NCI-H69 (cell line): ENCODE data around the gene GPC1.
"Not testable (repeated sequence)": the region's sequence is repeated elsewhere in the genome, so short reads cannot be mapped to it uniquely, and the experiment has no call there.

Source experiments
- DNase-seq: peaks from one replicate; lab custom pipeline; 2025; lab: John Stamatoyannopoulos, UW

The GPC1 gene, protein sequence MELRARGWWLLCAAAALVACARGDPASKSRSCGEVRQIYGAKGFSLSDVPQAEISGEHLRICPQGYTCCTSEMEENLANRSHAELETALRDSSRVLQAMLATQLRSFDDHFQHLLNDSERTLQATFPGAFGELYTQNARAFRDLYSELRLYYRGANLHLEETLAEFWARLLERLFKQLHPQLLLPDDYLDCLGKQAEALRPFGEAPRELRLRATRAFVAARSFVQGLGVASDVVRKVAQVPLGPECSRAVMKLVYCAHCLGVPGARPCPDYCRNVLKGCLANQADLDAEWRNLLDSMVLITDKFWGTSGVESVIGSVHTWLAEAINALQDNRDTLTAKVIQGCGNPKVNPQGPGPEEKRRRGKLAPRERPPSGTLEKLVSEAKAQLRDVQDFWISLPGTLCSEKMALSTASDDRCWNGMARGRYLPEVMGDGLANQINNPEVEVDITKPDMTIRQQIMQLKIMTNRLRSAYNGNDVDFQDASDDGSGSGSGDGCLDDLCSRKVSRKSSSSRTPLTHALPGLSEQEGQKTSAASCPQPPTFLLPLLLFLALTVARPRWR

DNA sequence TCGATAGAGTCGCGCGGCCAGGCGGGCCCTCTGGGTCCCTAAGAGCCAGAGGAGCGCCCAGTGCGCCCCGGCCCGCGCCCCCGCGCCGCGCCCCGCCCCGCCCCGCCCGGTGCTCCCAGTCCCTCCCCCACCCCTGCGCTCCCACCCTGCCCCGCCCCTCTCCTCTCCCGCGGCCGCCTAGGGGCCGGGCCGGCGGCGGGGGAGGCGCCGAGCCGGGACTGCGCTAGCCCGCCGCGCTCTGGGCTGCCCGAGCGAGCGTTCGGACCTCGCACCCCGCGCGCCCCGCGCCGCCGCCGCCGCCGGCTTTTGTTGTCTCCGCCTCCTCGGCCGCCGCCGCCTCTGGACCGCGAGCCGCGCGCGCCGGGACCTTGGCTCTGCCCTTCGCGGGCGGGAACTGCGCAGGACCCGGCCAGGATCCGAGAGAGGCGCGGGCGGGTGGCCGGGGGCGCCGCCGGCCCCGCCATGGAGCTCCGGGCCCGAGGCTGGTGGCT is at the start of gene GPC1:
Gene GPC1 (plus strand): TSS at position 207 of the 491 bp plus-strand sequence. CDS start 256 bp downstream, at position 463.
- peak; percentile 82 for DNase-seq

DNA sequence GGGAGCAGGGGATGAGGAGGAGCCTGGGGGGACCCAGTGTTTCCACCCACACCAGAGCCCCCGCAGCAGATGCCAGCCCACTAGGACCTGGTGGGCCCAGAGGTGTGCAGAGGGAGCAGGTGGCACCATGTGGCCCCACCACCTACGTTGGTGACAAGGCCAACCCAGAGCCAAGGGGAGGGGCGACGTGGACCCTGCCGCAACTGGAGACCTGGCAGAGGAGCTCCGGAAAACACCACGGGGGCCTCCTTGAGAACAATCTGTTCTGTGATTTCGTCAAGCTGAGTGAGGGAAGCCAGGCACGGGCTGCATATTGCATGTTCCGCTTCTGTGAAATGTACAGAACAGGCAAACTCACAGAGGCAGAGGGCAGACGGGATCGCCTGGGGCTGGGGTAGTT is 49.1 kb upstream of the GPC1 start:
- DNase-seq = no peak

- DNase-seq = not testable (repeated sequence)
These were observed 48.7 kb upstream of the GPC1 start for GRCh38 chr2:240386743-240387142.

DNA sequence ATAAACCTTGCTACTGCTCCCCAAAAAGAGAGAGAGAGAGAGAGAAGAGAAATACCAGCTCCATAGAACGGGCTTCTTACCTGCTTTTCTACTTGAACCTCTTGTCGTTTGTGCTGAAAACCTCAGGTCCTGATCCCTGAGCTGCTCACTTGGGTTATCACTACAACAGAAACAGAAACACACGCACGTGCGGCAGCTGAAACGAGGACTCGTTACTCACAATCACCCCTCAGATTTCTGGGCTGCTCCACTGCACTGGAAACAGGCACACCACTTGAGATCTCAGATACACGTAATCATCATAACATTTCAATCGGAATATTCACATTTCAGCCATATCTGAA is 48.2 kb upstream of the GPC1 start:
- DNase-seq = no peak

DNA sequence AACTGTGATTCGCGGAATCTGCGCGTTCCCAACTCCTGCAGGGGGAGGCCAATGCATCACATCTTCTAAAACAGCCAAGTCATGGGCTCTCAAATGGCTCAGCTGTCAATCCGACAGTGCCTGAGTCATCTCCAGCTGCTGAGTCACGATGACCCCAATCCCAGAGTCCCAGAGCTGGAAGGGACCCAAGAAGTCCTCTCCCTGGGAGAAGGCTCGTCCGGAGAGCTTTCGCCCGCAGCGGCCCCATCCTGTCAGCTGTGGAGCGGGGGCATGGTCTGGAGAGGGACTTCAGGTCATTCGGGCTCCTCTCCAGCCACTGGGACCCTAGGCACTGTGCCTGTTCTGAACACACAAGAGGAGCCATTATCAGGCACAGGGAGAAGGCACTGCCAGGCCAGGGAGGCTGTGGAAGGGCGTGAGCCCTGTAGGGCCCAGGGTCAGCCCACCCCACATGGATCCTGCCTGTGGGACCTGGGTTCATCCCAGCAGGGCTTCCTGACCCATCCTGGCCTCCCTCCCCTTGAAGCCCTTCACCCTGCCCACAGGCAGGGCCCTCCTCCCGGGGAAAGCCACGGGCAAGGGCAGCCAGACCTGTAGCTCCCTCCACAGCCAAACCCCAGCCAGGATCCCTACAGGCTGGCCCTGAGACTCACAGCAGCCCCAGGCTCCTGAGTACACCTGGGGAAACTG is 47.6 kb upstream of the GPC1 start:
- DNase-seq = no peak

DNA sequence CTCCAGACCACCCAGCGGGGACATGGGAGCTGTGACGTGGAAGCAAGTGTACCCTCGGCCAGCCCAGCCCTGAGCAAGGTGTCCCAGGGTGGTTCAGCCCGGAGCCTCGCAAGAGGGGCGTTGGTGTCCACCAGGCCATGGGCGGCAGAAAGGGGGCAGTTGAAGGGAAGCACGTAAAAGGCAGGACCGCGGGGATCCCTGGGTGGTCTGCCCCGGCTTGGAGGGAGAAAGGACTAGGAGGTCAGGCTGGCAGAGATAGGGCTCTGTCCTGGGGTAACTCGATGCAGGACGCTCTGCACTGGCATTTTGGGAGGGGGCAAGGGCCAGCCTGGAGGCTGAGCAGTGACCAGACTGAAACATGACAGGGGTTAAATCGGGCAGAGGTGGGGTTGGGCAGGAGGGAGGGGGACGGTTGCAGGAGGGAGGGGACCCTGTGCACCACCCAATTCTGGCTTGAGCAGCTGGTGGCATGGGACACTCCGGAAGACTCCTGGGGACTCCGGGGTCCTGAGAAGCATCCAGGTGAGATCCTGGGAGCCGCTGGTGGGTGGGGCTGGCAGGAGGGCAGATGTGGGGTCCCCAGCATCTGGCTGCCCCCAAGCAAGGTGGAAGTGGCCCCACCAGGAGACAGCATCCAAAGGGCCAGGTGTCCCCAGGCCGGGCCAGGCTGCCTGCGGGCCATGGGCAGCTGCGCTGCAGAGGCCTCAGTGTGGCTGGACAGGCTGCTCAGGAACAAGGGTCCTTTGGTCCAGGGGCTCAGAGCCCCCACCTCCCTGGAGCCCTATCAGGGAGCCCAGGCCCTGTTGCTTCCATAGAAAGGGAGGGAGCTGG is 46.8 kb upstream of the GPC1 start:
- DNase-seq = no peak

- DNase-seq = no peak
These were observed 46.1 kb upstream of the GPC1 start for GRCh38 chr2:240389302-240389805.

DNA sequence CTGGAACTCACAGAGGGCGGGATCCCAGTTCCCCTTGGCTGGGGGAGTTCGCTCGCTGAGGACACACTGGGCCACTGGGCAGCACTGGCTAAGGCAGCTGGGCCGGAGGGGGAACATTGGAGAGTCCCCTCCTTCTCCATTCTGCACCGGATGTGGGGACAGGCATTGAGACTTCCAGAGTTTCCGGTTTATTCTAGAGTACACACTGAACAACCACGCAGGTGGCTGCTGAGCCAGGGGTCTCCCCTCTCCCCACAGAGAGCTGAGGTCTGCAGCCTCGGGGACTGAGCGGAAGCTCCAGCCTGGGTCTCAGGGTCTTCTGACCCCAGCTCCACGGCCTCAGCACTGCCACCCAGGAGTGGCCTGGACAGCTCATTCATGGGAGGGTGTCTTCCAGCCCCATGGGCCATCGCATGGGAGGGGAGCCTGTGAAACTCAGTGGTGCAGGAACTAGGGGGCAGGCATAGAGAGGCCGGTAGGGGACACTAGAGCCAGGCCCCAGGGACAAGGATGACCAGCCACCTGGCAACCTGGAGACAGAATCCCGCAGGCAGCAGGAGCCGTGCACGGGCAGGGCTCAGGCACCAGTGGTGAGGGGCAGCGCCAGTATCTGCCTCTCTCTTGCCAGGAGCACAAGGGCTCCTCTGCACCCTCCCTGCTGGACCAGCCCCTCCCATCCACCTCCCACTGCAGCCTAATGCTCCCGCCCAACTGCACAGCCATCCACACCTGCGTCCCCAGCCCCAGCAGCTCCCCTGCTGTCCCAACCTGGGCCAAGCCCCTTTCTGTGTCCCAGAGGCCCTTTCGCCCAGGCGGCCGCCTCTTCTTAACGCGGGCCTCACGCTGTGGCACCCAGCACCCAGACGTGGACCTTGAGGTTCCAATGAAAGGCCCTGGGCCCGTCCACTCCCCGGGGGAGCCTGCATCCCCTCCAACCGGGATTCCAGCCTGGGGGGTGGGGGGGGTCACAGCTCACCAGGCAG is 45.1 kb upstream of the GPC1 start:
- peak; percentile 49 for DNase-seq

GRCh38 chr2:240391111-240392051 is 44.1 kb upstream of the GPC1 start:
- no peak for DNase-seq

DNA sequence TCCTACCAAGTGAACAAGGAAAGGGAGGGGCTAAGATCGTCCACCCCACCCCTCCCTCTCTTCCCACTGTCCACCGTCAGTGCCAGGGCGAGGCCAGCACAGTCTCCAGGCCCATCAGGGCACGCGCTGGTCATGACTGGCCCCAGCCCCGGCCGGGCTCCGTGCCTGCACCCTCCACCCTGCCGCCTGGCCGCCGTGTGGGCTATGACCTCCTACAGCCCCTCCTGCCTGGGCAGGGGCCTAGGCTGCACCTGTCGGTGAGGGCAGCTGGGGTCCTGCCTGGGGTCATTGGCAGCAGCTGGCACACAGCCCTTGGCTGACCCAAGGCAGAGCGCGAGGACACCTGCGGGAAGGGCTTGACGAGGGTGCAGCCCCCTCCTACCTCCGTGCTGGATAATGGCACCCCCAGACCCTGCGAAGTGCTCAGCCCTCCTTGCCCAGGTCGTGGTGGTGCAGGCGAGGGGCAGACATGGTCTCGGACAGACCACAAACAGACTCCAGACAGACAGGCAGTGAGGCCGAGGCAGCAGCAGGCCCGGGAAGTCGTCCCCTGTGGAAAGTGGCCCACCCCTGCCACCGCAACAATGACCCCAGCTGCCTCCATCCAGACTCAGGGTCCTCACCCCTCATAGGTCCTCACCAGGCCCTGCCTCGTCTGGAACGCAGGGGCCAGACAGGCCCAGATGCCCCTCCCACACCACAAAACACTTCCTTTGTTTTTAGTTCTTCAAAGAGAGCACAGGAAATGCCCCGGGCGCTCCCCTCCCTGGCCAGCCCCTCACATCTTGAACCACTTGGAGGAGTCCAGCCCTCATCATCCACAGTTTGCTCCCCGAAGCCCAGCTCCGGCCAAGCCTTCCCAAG is 43.1 kb upstream of the GPC1 start:
- no peak for DNase-seq

DNA sequence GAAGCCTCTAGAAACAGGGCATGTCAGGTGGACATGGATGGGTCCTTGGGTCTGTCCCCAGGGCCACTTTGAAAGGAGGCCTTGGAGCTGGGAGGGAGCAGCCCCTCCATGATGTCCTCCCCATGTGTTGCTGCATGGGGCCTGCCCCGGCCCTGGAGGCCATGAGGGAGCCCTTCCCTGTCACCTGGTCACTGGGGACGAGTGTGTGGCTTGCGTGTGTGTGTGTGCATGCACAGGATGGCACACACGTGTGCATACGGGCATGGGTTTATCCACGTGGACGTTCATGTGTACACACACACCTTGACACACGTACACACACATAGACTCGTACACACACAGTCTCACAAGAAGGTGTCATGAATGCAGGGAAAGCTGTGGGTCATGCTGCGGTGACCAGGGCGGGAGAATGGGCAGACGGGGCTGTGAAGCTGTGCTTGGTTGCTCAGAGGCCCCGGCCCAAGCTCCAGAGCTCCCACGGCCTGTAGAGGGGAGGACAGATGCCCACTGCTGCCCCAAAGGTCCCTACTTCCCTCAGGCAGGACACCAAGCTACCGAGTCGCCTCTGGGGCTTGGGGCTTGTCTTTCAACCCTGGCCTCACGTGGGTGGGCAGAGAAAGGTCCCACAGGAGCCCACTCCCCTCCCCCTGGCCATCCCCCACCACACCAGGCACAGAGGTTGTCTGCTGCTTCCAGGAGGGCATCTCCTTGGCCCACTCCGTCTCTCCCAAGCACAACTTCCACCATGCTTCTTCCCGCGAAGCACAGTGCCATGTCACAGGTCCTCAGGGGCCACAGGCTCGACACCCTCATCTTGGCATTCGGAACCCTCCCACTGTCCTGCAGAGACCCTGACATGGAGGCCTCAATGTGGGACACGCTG is 42.3 kb upstream of the GPC1 start:
- no peak for DNase-seq

DNA sequence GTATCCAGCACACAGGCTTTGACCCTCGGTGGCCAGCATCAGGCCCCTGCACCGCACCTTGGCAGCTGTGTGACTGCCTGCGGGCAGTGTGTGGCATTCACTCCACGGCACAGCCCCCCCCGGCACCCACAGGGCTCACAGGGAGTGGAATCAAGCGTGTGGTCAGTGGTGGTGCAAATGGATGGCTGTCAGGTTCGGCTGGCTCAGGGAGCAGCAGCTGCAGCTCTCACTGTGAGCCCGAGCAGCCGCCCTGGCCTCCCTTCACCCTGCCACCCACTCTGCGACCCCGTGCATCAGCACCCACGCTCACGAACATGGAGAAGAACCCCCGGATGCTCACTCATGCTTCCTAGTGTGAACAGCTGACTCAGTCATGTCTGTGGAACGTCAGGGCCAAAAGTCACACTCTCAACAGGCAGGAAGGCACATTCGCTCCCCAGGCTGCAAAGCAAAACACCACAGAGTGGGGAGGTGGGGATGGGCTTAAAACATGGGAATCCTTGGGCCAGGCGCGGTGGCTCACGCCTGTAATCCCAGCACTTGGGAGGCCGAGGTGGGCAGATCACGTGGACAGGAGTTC is 41.5 kb upstream of the GPC1 start:
- DNase-seq = no peak

GRCh38 chr2:240394549-240394948 is 40.9 kb upstream of the GPC1 start:
- no peak for DNase-seq

DNA sequence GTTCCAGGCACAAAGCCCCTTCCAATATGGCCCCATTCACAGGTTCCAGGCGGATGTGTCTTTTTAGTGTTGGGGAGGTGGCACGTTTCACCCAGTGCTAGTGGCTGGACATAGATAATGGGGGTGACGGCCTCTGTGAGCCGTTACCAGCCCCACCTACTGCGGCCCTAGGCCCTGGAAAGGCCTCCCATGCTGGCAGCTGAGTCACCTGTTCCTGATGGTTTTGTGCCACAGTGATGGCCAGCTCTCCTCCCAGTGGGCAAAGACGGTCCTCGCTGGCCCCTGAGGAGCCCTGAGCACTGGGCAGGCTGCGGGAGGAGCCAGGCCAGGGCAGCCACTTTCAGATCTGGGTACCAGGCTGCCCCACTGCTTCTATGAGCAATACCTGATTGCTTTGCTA is 40.0 kb upstream of the GPC1 start:
- DNase-seq = no peak

DNA sequence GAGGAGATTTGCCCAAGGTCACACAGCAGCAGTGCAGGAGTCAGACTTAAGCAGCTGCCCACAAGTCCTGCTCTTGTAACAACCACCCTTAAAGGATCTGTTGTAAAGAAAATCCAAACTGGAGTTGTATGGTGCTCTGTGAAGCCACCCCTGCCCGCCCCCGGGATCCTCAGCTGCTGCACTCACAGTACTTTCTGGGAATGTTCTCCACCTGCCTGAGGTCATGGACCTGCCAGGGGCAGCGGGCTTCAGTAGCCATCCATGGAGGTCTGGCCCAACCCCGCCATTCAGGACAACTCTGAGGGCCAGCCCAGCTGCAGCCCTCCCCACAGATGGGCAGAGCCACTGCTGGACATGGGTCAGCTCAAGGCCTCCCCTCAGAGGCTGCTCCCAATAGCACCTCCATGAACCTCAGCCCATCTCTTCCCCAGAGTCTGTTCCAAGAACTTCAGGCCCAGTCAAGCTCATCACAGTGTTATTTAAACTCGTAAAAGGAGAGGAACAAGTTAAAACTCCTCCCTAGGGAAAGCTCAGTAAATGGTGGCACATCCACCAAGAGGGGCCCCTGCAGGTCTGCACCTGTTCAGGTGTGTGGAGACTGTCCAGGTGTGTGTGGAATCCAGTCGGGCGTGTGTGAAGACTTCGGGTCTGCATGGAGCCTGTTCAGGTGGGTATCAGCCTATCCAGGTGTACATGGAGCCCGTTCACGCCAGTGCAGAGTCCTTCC is 39.4 kb upstream of the GPC1 start:
- no peak for DNase-seq
